Germinal center (tissue), 1 donor: Measurements from ENCODE around the gene PEX16.
A peak's percentile ranks its signal among the peaks of the same experiment; 100 is the strongest.

Experiments
- DNase-seq: peaks from one replicate; pipeline ENCODE4 v3.0.0; 2012; ENCODE audit warnings: mixed read lengths, low spot score

The PEX16 gene

DNA sequence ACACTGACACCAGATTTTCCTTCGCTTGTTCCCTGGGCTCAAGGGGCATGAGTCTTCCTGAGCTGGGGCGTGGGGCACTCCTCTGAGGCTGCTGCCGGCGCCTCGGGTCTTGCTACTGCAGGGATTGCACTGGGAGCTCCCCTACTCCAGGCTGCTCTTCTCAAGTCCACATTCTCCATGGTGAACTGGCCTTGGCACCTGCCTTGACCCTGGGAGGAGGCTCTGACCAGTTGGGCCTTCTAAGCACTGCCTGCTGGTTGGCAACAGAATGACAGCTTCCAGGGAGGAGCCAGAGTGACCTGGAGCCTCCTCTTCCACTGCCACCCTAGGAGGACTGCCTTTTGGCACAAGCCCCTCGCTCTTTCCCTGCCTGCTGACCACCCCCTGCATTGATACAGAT lies 20.1 kb downstream of the PEX16 start:
- DNase-seq, result no peak

DNA sequence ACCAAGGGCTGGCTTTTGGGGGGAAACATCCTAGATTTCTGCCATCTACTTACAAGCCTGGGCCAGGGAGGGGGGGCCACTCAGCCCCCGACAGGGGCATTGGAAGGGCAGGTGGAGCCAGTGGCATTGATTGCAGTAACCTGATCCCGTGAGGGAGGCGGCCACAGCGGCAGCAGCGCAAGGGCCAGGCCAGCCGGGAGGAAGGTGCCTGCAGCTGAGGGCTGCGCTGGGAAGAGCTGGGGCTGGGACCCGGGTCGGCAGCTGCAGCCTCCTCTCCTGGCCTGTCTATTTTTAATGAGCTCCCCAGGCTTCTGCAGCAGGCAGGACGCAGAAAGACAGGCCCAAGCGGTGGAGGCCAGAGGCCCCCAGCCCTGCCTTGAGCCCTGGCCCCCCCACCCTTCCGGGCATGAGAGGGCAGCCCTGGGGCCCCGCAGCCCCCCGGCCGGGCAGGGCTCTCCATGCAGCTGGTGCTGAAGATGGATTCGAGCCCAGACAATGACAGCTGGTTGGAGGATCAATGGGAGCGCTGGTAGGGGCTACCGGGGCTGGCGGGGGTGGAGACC lies 21.2 kb downstream of the PEX16 start:
- no peak for DNase-seq

DNA sequence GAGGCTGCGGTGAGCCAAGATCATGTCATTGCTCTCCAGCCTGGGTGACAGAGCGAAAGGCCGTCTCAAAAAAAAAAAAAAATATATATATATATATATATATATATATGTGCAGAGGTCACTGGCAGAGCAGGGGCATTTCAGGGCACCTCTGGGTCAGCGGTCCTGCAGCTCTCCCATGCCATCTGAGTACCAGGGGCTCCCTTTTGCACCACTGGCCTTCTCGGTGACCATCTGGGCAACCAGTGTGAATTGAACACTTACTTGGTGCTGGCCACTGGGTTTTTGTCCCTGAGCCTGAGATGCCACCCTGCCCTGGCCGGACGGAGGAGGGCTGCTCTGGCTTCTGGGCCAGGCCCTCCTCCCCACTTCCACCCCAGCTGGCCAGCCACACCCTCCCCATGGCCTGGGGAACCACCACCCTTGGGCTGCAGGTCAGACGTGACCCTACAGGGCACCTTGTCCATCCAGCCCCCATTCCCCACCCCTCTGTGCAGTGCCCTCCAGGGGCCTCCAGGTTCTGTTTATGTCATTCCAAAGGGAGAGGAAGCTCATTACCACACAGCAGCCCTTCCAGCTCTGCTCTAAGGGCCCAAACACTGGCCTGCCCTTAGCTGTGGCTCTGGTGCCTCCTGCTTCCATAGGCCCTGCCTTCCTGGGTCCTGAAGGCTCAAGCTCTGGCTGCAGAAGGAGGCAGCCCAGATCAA lies 22.0 kb downstream of the PEX16 start:
- DNase-seq, result no peak

DNA sequence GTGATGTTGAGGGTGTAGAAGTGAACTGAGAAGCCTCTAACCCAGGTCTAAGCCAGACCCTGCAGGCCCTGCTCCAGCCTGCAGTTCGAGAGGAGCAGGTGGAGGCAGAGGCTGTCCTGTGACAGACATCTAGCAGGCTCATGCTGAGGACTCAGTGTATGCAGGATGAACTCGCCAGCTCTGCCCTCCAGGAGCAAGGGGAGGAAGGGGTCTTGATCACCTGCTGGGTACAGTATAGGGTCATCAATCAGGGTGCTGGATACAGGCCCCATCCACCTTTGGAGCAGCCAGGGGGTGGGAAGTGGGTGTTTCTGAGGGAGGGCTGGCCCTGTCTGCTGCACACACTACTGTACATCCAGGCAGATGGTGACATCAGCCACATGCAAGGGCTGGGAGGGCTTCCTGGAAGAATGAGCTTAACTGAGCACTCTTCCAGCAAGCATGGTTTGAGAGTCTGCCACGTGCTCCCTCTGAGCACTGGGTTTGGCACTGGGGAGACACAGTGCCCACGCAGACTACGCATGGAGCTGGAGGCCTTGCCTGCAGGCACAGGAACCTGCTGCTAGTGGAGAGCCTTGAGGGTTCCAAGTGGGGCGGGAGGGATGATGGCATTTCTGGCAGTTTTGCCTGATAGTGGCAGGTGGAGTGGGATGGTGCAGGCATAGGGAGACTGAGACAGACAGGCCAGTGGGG lies 23.0 kb downstream of the PEX16 start:
- no peak for DNase-seq

DNA sequence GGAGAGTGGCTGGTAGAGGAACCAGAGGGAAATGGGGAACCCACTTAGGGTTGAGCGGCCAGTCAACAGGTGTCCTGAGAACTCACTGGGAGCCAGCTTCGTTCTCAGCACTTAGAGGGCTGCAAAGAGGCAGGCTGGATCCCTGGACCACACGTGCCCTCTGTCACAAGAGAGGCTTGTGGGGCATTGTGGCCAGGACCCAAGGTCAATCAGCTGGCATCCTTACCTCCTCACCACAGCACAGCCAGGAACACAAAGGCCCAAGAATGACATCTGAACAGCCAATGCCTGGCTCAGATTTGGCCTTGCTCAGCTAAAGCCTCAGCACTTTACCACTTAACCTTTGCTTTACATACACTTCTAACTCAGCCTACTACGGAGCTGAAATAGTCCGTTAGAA lies 24.8 kb downstream of the PEX16 start:
- DNase-seq, result no peak

DNA sequence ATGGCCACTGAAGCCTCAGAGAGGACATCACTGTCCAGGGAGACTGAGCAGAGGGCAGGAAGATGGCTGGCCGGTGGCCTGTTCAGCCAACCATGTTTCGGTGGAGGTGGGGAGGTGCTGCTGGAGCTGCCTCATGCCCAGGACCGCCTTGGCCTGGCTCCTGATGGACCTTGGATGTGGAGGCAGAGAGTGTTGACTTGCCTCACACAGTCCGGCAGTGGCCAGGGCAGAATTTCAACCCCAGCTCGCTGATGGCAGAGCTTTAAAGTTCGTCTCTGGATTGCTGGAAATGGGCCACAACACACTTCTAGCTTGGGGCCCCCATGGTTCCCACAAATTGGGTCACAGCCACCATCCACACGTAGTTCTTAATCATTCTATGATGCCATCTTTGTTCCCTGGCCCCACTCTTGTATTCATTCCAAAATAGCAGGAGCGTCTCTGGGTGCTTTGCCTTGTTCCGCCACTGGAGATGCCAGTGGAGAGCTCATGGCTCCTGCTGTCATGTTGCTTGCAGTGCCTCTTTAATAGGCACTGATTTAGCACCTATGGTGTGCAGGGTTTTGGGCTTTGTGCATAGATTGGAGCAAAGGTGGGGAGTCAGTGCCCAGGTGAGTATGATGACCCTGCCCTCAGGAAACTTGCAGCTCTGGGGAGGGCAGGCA lies 26.7 kb downstream of the PEX16 start:
- DNase-seq, result no peak

DNA sequence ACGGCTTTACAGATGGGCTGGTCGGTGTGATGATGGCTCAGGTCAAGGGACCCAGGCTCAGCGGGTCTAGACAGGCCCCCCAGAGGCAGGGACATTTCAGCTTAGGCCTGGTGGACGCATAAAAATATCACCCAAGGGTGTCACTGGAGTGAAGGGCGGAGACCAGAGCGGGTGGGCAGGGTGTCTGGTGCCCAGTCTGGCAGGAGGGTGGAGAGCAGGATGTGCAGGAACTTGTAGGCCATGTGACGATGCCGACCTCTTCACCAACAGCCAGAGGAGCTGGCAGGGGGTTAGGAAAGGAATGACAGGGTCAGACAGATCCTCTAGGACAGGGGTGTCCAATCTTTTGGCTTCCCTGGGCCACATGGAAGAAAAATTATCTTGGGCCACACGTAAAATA lies 27.7 kb downstream of the PEX16 start:
- no peak for DNase-seq

DNA sequence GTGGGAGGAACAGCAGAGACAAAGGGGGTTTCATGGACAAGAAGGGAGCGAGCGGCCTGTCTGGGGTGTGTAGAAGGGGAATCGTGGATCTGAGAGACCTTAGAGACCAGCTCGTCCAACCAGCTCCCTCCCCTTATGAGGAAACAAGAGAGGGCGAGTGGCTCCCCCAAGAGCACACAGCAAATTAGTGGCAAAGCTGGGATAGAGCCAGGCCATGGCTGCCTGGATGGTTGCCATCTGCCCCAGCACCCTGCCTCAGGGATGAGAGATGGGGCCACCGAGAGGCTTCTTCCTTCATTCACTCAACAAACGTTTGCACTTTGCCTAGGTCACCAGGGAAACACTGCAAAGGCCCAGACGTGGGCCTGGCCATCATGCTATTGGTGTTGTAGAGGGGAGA lies 28.1 kb downstream of the PEX16 start:
- no peak for DNase-seq

DNA sequence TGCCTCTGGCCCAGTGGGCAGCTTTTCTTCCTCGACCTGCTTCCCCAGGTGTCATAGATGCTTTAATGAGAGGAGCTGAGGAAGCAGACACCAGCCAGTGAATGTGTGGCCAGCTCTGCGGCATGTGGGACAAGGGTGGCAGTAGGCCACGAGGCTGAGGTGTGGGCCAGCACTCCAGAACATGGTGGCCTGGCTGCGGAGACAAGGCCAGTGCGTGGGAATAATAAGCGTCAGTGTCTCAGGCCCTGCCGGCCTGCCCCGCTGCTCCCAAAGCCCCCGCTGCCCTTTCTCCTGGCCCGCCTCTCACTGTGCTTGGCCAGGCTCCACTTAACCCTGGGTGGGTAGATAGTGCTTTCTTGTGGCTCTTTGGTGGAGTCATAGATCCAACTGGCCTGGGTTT lies 30.1 kb downstream of the PEX16 start:
- no peak for DNase-seq

DNA sequence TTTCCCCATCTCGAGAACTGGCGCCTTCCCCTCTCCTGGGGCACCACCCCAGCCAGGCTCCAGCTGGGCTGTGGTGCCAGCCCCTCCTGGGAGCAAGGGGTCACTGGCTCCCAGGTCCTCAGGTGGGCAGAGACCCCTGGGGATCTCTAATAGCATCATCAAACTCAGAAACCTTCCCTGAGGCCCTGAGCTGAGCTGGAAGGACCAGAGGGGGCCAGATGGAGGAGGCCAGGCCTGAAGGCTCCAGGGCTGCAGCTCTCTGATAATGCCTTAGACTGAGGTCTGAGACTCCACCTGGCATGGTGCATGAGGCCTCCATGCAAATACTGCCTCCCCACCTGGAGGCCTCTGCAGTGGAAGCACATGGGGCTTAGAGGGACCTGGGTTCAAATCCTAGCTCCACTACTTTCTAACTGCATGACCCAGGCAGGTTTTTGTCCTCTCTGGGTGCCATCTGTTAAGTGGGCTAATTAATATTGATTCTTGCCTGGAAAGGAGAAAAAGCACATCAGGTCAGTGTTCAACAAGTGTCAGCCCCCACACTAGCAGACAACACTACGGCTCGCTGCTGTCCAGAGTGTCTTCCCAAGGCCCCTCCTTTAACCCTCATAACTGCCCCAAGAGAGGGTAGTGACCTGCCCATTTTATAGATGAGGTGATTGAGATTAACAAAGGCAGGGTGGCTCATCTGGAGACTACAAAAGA lies 30.7 kb downstream of the PEX16 start:
- DNase-seq, result no peak

DNA sequence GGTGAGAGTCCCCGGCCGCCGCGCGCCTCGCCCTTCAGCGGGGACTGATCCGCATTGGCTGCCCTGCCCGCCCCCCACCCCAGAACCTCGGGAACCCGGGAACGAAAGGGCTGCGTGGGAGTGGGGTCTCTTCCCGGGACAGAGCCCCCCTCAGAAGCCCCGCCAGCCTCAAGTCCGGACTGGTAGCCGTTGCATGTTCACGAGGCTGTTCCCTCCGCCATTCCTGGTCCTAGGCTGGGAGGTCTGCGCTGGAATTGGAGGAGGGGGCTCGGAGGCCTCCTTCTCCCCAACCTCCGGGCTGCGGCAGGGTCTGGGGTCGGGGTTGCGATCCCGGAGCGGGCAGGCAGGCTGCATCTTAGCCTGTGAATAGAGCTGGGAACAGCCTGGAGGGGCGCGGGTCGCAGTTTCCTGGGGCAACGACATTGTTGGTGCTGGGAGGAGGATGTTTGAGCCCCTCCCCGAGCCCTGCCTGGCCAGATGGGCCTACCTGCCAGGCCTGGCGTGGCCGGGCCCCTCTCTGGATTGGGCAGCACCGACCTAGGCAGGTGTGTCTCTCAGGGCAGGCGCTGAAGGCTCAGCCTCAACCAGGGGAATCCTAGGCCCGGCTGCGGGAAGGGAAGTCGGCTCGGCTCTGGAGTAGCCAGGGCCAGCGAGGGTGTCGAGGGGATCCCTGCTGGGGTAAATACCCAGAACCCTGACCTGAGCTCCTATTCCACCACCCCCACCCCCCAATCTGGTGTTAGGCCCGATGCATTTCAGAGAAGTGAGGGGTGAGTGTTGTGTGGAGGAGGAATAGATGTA lies 31.6 kb downstream of the PEX16 start:
- DNase-seq, result no peak

DNA sequence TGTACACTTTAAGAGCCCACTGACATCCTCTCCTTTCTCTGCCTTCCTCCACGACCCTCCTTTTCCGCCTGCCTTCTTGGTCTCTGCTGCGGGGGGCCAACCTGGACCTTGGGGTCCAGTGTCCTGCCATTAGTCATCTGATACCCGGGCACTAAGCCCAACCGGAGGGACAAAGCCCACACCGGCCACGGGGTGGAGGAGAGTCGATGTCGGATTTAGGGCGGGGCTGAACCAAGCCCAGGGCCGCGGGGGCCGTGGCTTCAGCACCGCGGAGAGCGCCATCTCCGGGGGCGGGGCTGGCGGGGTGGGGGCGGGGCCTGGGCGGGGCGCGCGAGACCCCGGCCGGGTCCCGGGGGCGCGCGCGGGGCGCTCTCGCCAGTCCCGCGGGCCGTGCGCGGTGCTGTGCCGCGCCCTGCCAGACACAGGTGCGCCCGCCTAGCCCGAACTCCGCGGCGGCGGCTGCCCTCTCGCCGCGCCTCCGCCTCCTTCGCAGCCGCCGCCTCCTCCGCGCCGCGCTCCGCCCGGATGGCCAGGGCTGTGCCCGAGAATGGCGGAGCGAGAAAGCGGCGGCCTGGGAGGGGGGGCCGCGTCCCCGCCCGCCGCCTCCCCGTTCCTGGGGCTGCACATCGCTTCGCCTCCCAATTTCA lies 32.3 kb downstream of the PEX16 start, which contains the start of gene MAPK8IP1:
Gene MAPK8IP1 (plus strand): TSS at position 378 of the 647 bp plus-strand sequence. CDS start 170 bp downstream, at position 548.
- DNase-seq, result peak; percentile 92

DNA sequence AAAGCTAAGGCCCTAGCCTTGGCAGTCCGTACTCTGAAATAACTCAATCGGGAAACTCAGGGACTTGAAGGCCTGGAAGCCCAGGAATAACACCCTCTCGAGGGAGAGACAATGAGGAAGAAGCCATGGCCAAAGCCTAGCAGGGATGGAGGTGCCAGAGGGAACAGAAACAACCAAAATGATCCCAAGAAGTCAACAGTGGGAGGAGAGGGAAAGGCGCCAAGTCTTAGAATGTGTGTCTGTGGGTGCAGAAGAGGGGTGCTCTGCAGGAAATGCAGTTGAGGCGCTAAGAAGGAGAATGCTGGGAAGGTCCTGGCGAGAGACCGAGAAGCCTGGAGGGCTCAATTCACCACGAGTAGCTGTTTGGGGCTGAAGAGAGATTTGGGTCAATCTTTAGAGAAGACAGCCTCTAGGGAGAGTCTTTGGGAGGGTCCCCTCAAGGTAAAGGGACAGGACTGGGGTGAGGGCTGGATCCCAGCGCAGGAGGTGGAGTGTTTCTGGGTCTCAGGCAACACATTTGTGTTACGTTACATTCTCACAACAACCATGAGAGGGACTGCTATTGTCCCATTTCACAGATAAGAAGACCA lies 33.0 kb downstream of the PEX16 start:
- DNase-seq, result no peak

DNA sequence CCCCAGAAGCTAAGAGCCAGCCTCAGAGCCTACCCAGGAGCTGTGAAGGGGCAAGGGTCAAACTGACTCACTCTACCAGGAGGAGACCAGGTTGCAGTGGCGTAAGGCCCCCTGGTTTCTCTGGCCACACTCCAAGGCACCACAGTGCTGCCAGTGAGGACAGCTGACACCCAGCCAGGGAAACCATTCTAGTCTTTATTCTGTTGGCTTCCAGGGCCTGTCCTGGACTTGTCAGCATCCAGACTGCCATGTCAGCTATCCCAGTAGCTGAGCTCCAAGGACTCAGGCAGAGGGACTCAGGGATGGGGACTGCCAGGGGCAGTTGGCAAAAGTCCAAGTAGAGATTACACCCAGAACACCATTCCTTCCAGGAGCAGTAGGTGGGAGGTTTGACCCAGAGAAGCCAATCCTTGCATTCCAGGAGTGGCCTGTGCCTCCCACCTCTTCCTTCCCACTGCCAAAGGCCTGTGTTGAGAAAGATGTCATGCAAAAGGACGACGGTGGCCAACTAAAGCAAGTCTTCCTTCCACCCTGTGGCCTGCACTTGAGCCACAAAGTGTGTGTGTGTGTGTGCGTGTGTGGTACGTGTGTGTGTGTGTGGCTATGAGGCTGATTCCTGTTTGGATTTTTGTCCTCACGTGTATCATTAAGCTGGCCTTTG lies 35.8 kb downstream of the PEX16 start:
- no peak for DNase-seq

DNA sequence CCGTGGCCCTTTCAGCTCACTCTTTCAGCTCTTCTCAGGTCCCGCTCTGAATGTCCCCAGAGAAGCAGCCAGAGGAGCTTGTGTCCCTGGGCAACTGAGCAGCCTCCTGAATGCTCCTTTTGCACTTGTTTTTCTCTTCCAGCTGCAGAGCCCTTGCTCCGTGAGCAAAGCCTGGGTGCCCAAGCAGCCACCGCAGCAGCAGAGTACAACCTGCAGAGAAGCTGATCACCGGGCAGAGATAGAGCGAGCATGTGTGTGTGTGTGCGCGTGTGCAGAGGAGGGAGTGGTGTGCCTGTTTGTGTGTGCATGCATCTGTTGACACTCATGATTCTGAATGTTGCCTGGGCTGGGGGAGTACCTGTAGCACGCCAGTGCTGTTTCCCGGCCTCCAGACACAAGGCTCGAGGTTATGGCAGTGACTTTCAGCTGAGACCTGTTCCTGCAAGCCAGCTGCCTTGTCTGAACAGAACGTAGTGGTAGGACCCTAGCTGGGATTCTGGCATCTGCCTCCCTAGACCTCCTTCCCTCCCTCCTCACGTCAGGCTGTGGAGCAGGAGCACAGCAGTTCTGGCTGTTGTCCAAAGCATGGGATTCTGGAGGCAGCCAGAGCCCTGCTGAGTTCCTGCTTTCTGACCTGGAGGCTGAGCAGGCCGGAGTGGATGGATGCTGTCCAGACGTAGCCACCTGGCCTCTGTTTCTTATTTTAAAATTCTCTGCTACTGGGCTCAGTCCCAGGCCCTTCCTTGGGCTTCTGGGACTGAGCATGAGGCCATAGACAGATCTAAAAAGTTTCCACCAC lies 36.7 kb downstream of the PEX16 start:
- no peak for DNase-seq

DNA sequence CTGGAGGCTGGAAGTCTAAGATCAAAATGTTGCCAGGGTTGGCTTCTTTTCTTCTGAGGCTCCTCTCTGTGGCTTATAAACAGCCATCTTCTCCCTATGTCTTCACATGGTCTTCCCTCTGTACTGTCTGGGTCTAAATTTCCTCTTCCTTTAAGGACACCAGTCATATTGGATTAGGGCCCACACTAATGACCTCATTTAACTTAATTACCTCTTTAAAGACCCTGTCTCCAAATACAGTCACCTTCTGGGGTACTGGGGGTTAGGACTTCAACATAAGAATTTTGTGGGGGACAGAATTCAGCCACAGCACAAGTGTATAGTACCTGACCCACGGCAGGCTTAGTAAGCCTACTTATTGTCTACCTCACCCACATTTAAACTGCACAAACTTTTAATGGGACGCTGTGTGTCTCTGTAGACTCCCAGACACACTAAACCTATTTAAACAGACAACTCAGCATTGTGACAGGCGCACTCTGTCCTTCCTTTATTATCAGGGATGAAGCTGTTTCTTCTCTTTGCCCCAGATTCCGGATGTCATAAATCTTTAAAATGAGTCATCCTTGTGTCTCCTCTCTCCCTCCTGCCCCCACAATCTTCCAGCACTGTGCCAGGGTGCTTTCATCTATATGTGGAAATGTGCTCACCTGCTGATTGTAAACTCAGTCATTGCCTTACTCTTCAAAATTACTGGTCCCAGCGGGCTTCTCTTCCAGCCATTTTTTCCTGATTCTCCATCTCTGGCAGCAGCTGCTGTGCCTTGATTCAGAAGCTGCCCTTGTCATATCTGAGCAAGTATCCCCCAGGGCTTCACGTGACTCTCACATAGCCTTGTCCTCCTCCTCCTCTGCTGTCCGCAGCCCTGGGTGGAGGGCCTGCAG lies 37.6 kb downstream of the PEX16 start:
- no peak for DNase-seq

DNA sequence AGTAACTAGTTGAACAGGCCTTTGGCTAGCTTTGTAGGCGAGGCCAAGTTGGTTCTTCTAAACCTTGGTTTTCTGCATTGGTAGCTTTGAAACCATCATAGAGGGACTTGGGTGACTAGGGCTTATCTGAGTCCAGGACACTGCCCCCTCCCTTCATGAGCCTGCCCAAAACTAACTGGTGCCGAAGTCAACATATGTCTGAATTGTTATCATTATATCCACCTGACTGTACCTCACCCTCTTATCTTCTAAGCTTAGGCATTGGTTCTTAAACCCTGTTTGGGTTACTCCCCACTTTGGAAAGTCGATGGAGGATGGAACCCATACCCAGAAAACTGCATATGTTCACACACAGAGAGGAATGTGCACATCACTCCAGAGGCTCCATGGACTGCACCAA lies 39.8 kb downstream of the PEX16 start:
- DNase-seq, result no peak

DNA sequence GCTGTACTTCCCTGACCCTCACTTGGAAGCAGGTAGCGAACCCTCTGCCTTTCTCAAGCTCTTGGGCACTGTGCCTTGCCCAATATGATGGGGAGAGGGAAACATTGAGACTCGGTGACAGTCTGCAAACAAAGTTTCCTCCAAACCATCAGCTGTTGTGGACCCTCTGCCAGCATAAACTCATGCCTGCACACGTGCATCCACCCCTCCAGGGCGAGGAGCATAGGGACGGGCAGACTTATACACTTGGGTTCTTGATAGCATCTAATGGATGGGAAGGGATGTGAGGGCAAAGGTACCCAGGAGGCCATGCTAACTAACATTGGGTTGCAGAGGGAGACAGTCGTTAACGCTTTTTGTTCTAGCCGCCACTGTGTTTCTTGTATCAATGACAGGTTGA lies 40.5 kb downstream of the PEX16 start:
- DNase-seq, result no peak
